ENCODE measurements around the gene SF3A2.

SF3A2 gene

DNA sequence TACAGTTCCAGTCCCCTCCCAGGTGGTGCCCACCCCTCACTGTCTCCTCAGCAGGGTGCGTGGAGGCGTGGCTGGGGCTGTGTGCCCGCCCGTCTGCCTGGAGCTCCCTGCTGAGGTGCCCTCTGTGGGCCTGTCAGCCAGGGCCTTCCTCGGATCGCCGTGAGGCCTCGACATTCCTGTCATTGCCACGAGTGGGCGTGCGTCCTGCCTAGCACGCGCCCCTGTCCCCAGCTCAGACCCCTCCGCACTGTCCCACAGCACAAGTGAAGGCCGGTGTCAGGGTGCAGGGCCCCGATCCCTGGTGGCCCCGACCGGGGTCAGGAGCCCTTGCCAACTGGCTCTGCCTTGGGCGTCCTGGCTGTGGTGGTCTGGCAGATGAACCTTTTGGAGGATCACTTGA lies 40.7 kb upstream of the SF3A2 start:
- Histone ChIP-seq H3K9ac (ENCODE audit: low read length) (no peak overlapping the region), H3K9me2 (replicated peaks; ENCODE audit: insufficient read depth, low read length) (no peaks in the 10 kb centered on the region), H3K79me2 (ENCODE audit: insufficient read depth, low read length) (peaks cover 20% of the 10 kb centered on the region; the same call in 1 of the 2 replicates), H3F3A (ENCODE audit: insufficient read depth) (no peaks in the 10 kb centered on the region), H3K4me2 (ENCODE audit: low read depth, low read length, poor library complexity, severe bottlenecking) (no peak overlapping the region), H3K4me3 (ENCODE audit: insufficient read depth, low read length, poor library complexity, severe bottlenecking) (no peak overlapping the region), H3K27ac (ENCODE audit: low read depth, low read length) (no peak overlapping the region), H3K36me3 (ENCODE audit: low read length) (no peaks in the 10 kb centered on the region), H3K27me3 (ENCODE audit: low read length) (no peaks in the 10 kb centered on the region), H4K20me1 (ENCODE audit: low read depth, low read length) (no peaks in the 10 kb centered on the region), H3K9me3 (ENCODE audit: insufficient read depth, low read length) (no peaks in the 10 kb centered on the region), H2AFZ (ENCODE audit: low read depth, low read length, severe bottlenecking) (no peak overlapping the region)
- TF ChIP-seq, protein P1, sequence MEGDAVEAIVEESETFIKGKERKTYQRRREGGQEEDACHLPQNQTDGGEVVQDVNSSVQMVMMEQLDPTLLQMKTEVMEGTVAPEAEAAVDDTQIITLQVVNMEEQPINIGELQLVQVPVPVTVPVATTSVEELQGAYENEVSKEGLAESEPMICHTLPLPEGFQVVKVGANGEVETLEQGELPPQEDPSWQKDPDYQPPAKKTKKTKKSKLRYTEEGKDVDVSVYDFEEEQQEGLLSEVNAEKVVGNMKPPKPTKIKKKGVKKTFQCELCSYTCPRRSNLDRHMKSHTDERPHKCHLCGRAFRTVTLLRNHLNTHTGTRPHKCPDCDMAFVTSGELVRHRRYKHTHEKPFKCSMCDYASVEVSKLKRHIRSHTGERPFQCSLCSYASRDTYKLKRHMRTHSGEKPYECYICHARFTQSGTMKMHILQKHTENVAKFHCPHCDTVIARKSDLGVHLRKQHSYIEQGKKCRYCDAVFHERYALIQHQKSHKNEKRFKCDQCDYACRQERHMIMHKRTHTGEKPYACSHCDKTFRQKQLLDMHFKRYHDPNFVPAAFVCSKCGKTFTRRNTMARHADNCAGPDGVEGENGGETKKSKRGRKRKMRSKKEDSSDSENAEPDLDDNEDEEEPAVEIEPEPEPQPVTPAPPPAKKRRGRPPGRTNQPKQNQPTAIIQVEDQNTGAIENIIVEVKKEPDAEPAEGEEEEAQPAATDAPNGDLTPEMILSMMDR (IDR thresholded peaks at IDR 0.05; ENCODE audit: insufficient read depth, low read length, poor library complexity, severe bottlenecking) = no peak
- no peak for TF ChIP-seq EZH2phosphoT487 (conservative IDR thresholded peaks at IDR 0.05; ENCODE audit: low read length)

GRCh38 chr19:2197270-2197669 lies 39.4 kb upstream of the SF3A2 start:
- H3K4me3 ChIP-seq (ENCODE audit: insufficient read depth, low read length, poor library complexity, severe bottlenecking) = no peak overlapping the region
- no peaks in the 10 kb centered on the region for H3K9me2 ChIP-seq (replicated peaks; ENCODE audit: insufficient read depth, low read length)
- H3K79me2 ChIP-seq (ENCODE audit: insufficient read depth, low read length) = peaks cover 20% of the 10 kb centered on the region; the same call in 1 of the 2 replicates
- no peaks in the 10 kb centered on the region for H4K20me1 ChIP-seq (ENCODE audit: low read depth, low read length)
- no peaks in the 10 kb centered on the region for H3K9me3 ChIP-seq (ENCODE audit: insufficient read depth, low read length)
- no peak overlapping the region for H2AFZ ChIP-seq (ENCODE audit: low read depth, low read length, severe bottlenecking)
- no peaks in the 10 kb centered on the region for H3F3A ChIP-seq (ENCODE audit: insufficient read depth)
- H3K4me2 ChIP-seq (ENCODE audit: low read depth, low read length, poor library complexity, severe bottlenecking) = no peak overlapping the region
- H3K27me3 ChIP-seq (ENCODE audit: low read length) = no peaks in the 10 kb centered on the region
- H3K36me3 ChIP-seq (ENCODE audit: low read length) = no peaks in the 10 kb centered on the region
- H3K9ac ChIP-seq (ENCODE audit: low read length) = no peak overlapping the region
- H3K27ac ChIP-seq (ENCODE audit: low read depth, low read length) = no peak overlapping the region
- TF ChIP-seq, protein P1 (IDR thresholded peaks at IDR 0.05; ENCODE audit: insufficient read depth, low read length, poor library complexity, severe bottlenecking) = no peak
- TF ChIP-seq EZH2phosphoT487 (conservative IDR thresholded peaks at IDR 0.05; ENCODE audit: low read length) = no peak

DNA sequence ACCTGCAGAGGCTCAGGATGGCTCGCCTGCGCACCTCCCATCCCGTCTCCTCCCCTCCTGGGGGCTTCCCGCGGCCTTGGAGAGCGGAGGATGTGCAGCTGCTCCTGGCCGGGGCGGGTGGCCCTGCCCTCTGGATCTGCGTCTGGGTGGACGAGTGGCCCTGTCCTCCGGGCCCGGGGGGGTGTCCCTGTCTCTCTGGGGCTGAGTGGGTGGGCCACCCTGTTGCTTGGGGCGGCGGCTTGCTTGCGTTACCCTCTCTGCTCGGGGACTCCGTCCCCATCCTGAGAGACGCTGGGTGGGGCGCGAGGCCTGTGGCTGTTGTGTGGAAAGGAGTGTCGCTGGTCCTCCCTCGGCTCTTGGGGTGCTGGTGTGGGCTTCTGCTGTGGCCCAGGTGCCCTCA lies 38.3 kb upstream of the SF3A2 start:
- Histone ChIP-seq H3K79me2 (ENCODE audit: insufficient read depth, low read length) (peaks cover 20% of the 10 kb centered on the region; the same call in 1 of the 2 replicates), H3K36me3 (ENCODE audit: low read length) (no peaks in the 10 kb centered on the region)
- TF ChIP-seq, protein P1 (IDR thresholded peaks at IDR 0.05; ENCODE audit: insufficient read depth, low read length, poor library complexity, severe bottlenecking) = no peak
- TF ChIP-seq EZH2phosphoT487 (conservative IDR thresholded peaks at IDR 0.05; ENCODE audit: low read length) = no peak

More for the DNA sequence above, 38.3 kb upstream of the SF3A2 start:
- Histone ChIP-seq H3K27me3 (ENCODE audit: low read length) (no peaks in the 10 kb centered on the region), H3F3A (ENCODE audit: insufficient read depth) (no peaks in the 10 kb centered on the region), H3K9me2 (replicated peaks; ENCODE audit: insufficient read depth, low read length) (no peaks in the 10 kb centered on the region), H3K9me3 (ENCODE audit: insufficient read depth, low read length) (no peaks in the 10 kb centered on the region), H4K20me1 (ENCODE audit: low read depth, low read length) (no peaks in the 10 kb centered on the region), H2AFZ (ENCODE audit: low read depth, low read length, severe bottlenecking) (no peak overlapping the region), H3K4me3 (ENCODE audit: insufficient read depth, low read length, poor library complexity, severe bottlenecking) (no peak overlapping the region), H3K4me2 (ENCODE audit: low read depth, low read length, poor library complexity, severe bottlenecking) (no peak overlapping the region), H3K9ac (ENCODE audit: low read length) (no peak overlapping the region), H3K27ac (ENCODE audit: low read depth, low read length) (no peak overlapping the region)

Data from SU-DHL-6 (cell line).